ENCODE results near the gene PSMD1. TPM values are rescaled to one million over a fixed set of nuclear protein-coding genes. Genes with fewer than 3 reads are reported as not detected.
"Not testable (repeated sequence)": the region's sequence is repeated elsewhere in the genome, so short reads cannot be mapped to it uniquely, and the experiment has no call there.

The PSMD1 gene
- total and polyA plus RNA-seq, 2 experiments from 2014 or later = 102 to 106 TPM

- Histone ChIP-seq H3K4me1 (ENCODE audit: insufficient read depth) (no peaks in the 10 kb centered on the region), H3K79me2 (ENCODE audit: insufficient read depth) (peaks cover 36% of the 10 kb centered on the region), H3K4me2 (ENCODE audit: unreplicated experiment) (no peak overlapping the region), H3K9me2 (ENCODE audit: insufficient read depth) (no peaks in the 10 kb centered on the region), H3K36me3 (ENCODE audit: low read depth) (peaks cover 12% of the 10 kb centered on the region; the same call in 1 of the 2 replicates), H3K27ac (no peak overlapping the region), H3K27me3 (replicated peaks; ENCODE audit: insufficient read depth) (no peaks in the 10 kb centered on the region), H4K20me1 (ENCODE audit: insufficient read depth) (no peaks in the 10 kb centered on the region), H2AFZ (no peak overlapping the region), H3K9ac (no peak overlapping the region), H3K4me3 (no peak overlapping the region), H3F3A (ENCODE audit: insufficient read depth) (no peaks in the 10 kb centered on the region), H3K9me3 (ENCODE audit: low read depth) (no peaks in the 10 kb centered on the region)
- no peak for DNase-seq
- TF ChIP-seq EZH2phosphoT487 (IDR thresholded peaks at IDR 0.05; ENCODE audit: insufficient read depth, low read depth) (no peak), EZH2 (IDR thresholded peaks at IDR 0.05; ENCODE audit: insufficient read depth, poor library complexity, severe bottlenecking) (no peak)
- in situ Hi-C loops (cut with MboI) = no loop called here
- 98 to 99% methylated on average over 4 of the region's 4 CpGs for WGBS, 2 experiments (ENCODE audit: low coverage in 1 of 2, low lambda C conversion rate in 2 of 2, missing lambda C conversion rate in 2 of 2)
Observed at GRCh38 chr2:231094736-231095346, 38.2 kb downstream of the PSMD1 start.

GRCh38 chr2:231099918-231100317 lies 43.3 kb downstream of the PSMD1 start:
- in situ Hi-C loops (cut with MboI) = loop anchor here (10.0 to 25.0 kb wide), 2 partner anchors 95 to 312 kb away; partner anchors contain the start of gene ARMC9
- no peak overlapping the region for H3K4me2 ChIP-seq (ENCODE audit: unreplicated experiment)
- H3F3A ChIP-seq (ENCODE audit: insufficient read depth) = peaks cover 25% of the 10 kb centered on the region
- WGBS, 2 experiments (ENCODE audit: low coverage in 1 of 2, low lambda C conversion rate in 2 of 2, missing lambda C conversion rate in 2 of 2) = 96 to 99% methylated on average over 8 of the region's 8 CpGs
- no peak overlapping the region for H2AFZ ChIP-seq
- DNase-seq = no peak
- no peaks in the 10 kb centered on the region for H3K9me2 ChIP-seq (ENCODE audit: insufficient read depth)
- no peak overlapping the region for H3K27ac ChIP-seq
- H3K4me3 ChIP-seq = no peak overlapping the region
- no peaks in the 10 kb centered on the region for H3K27me3 ChIP-seq (replicated peaks; ENCODE audit: insufficient read depth)
- no peaks in the 10 kb centered on the region for H3K9me3 ChIP-seq (ENCODE audit: low read depth)
- TF ChIP-seq EZH2phosphoT487 (IDR thresholded peaks at IDR 0.05; ENCODE audit: insufficient read depth, low read depth) = no peak
- no peak for TF ChIP-seq EZH2 (IDR thresholded peaks at IDR 0.05; ENCODE audit: insufficient read depth, poor library complexity, severe bottlenecking)
- no peaks in the 10 kb centered on the region for H4K20me1 ChIP-seq (ENCODE audit: insufficient read depth)
- peaks cover 11% of the 10 kb centered on the region for H3K79me2 ChIP-seq (ENCODE audit: insufficient read depth)
- peaks cover 12% of the 10 kb centered on the region; the same call in 1 of the 2 replicates for H3K4me1 ChIP-seq (ENCODE audit: insufficient read depth)
- peaks cover 13% of the 10 kb centered on the region; the same call in 1 of the 2 replicates for H3K36me3 ChIP-seq (ENCODE audit: low read depth)
- H3K9ac ChIP-seq = no peak overlapping the region

GRCh38 chr2:231100321-231100720 lies 43.7 kb downstream of the PSMD1 start:
- WGBS, 2 experiments (ENCODE audit: low coverage in 1 of 2, low lambda C conversion rate in 2 of 2, missing lambda C conversion rate in 2 of 2) = 100% methylated on average over 2 of the region's 2 CpGs
- in situ Hi-C loops (cut with MboI) = loop anchor here (10.0 to 25.0 kb wide), 2 partner anchors 94 to 312 kb away; partner anchors contain the start of gene ARMC9
- H3K27me3 ChIP-seq (replicated peaks; ENCODE audit: insufficient read depth); H3K9me3 ChIP-seq (ENCODE audit: low read depth); DNase-seq; H3K9me2 ChIP-seq (ENCODE audit: insufficient read depth); H3K27ac ChIP-seq; H3K9ac ChIP-seq; H3K4me2 ChIP-seq (ENCODE audit: unreplicated experiment); H2AFZ ChIP-seq; H3K4me3 ChIP-seq; H4K20me1 ChIP-seq (ENCODE audit: insufficient read depth): not testable (repeated sequence)
- Histone ChIP-seq H3K36me3 (ENCODE audit: low read depth) (peaks cover 12% of the 10 kb centered on the region; the same call in 1 of the 2 replicates), H3K4me1 (ENCODE audit: insufficient read depth) (peaks cover 12% of the 10 kb centered on the region; the same call in 1 of the 2 replicates), H3F3A (ENCODE audit: insufficient read depth) (peaks cover 25% of the 10 kb centered on the region), H3K79me2 (ENCODE audit: insufficient read depth) (peaks cover 11% of the 10 kb centered on the region)

- H3K4me2 ChIP-seq (ENCODE audit: unreplicated experiment) = no peak overlapping the region
- no peak for TF ChIP-seq EZH2 (IDR thresholded peaks at IDR 0.05; ENCODE audit: insufficient read depth, poor library complexity, severe bottlenecking)
- TF ChIP-seq EZH2phosphoT487 (IDR thresholded peaks at IDR 0.05; ENCODE audit: insufficient read depth, low read depth) = no peak
- H2AFZ ChIP-seq = no peak overlapping the region
- peaks cover 6% of the 10 kb centered on the region; the same call in 1 of the 2 replicates for H3K36me3 ChIP-seq (ENCODE audit: low read depth)
- no peak overlapping the region for H3K9ac ChIP-seq
- peaks cover 12% of the 10 kb centered on the region; the same call in 1 of the 2 replicates for H3K4me1 ChIP-seq (ENCODE audit: insufficient read depth)
- WGBS, 2 experiments (ENCODE audit: low coverage in 1 of 2, low lambda C conversion rate in 2 of 2, missing lambda C conversion rate in 2 of 2) = 80 to 90% methylated on average over 4 of the region's 4 CpGs
- H4K20me1 ChIP-seq (ENCODE audit: insufficient read depth) = no peaks in the 10 kb centered on the region
- H3K27ac ChIP-seq = no peak overlapping the region
- no peak overlapping the region for H3K4me3 ChIP-seq
- DNase-seq = no peak
- H3K27me3 ChIP-seq (replicated peaks; ENCODE audit: insufficient read depth) = no peaks in the 10 kb centered on the region
- H3K79me2 ChIP-seq (ENCODE audit: insufficient read depth) = peaks cover 15% of the 10 kb centered on the region
- in situ Hi-C loops (cut with MboI) = loop anchor here (10.0 to 25.0 kb wide), 2 partner anchors 94 to 311 kb away; partner anchors contain the start of gene ARMC9
- no peaks in the 10 kb centered on the region for H3K9me3 ChIP-seq (ENCODE audit: low read depth)
- H3F3A ChIP-seq (ENCODE audit: insufficient read depth) = peaks cover 25% of the 10 kb centered on the region
- no peaks in the 10 kb centered on the region for H3K9me2 ChIP-seq (ENCODE audit: insufficient read depth)
Observed at GRCh38 chr2:231100990-231101389, 44.3 kb downstream of the PSMD1 start.

Measured in GM23248 (cell line).